ENCODE measurements around the gene GATD1.
"Not testable (repeated sequence)": the region's sequence is repeated elsewhere in the genome, so short reads cannot be mapped to it uniquely, and the experiment has no call there.

The GATD1 gene

GRCh38 chr11:763073-763463 is 14.2 kb downstream of the GATD1 start:
- DNase-seq: no peak

- peak; percentile 39 for DNase-seq
Measured at GRCh38 chr11:762421-763072, 14.7 kb downstream of the GATD1 start.

- DNase-seq: no peak
Measured at GRCh38 chr11:761526-762108, 15.7 kb downstream of the GATD1 start.

- DNase-seq: no peak
Measured at GRCh38 chr11:760236-760635, 17.1 kb downstream of the GATD1 start.

GRCh38 chr11:749731-750130 is 27.6 kb downstream of the GATD1 start:
- DNase-seq: no peak

- DNase-seq: peak; percentile 35
Measured at GRCh38 chr11:748007-748359, 29.3 kb downstream of the GATD1 start.

GRCh38 chr11:747158-748006 is 29.9 kb downstream of the GATD1 start, which contains the start of gene TALDO1:
TSS of gene TALDO1 (plus strand) at chr11:747464. CDS start at chr11:747482, 18 bp downstream.
- DNase-seq: peak; percentile 94

- DNase-seq: peak; percentile 31
Measured at GRCh38 chr11:746289-747157, 30.8 kb downstream of the GATD1 start.

- no peak for DNase-seq
Measured at GRCh38 chr11:745428-745827, 31.9 kb downstream of the GATD1 start.

GRCh38 chr11:742571-743201 is 34.6 kb downstream of the GATD1 start:
- DNase-seq: no peak

GRCh38 chr11:742156-742546 is 35.1 kb downstream of the GATD1 start:
- no peak for DNase-seq

GRCh38 chr11:737899-738298 is 39.4 kb downstream of the GATD1 start:
- DNase-seq: not testable (repeated sequence)

- no peak for DNase-seq
Measured at GRCh38 chr11:737366-737765, 39.9 kb downstream of the GATD1 start.

GRCh38 chr11:734541-734940 is 42.7 kb downstream of the GATD1 start:
- DNase-seq: not testable (repeated sequence)

GRCh38 chr11:733072-733471 is 44.2 kb downstream of the GATD1 start:
- no peak for DNase-seq

GRCh38 chr11:729492-730074 is 47.7 kb downstream of the GATD1 start:
- peak; percentile 56 for DNase-seq

GRCh38 chr11:728901-729491 is 48.3 kb downstream of the GATD1 start:
- DNase-seq: peak; percentile 27

- peak; percentile 82 for DNase-seq
Measured at GRCh38 chr11:727859-728748, 49.2 kb downstream of the GATD1 start.

- DNase-seq: peak; percentile 21
Measured at GRCh38 chr11:727281-727701, 50.0 kb downstream of the GATD1 start.

All from femur (tissue), 1 donor.